ENCODE data around the gene FNBP1L.
A peak's percentile ranks its signal among the peaks of the same experiment; 100 is the strongest.

Gene FNBP1L

DNA sequence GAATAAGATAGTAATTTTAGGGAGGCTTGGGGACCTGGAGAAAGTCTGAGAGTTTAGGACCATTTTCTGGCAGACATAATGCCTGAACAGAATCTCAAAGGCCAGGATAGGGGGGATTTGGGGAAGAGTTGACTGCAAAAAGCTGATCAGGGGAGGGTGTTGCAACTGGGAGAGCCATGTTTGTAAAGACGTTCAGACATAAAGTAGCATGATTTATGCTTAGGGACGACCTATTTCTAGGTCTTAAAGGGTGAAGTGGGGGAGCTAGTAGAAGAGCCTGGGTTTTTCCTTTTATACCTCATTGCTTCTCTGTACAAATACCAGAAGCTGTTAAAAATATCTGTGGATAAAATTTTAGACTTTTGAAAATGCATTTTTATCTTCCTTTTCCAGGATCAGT, 51.2 kb downstream of the FNBP1L start:
- FAIRE-seq: no peak
- DNase-seq (ENCODE audit: insufficient read length): no peak
- no peak for TF ChIP-seq POLR2A (IDR thresholded peaks at IDR 0.05; ENCODE audit: low read depth, low read length)
- TF ChIP-seq TAF1 (IDR thresholded peaks at IDR 0.05; ENCODE audit: borderline replicate concordance, low read depth, low read length): no peak
- TF ChIP-seq POLR2AphosphoS5 (IDR thresholded peaks at IDR 0.05; ENCODE audit: low read depth, low read length): no peak

DNA sequence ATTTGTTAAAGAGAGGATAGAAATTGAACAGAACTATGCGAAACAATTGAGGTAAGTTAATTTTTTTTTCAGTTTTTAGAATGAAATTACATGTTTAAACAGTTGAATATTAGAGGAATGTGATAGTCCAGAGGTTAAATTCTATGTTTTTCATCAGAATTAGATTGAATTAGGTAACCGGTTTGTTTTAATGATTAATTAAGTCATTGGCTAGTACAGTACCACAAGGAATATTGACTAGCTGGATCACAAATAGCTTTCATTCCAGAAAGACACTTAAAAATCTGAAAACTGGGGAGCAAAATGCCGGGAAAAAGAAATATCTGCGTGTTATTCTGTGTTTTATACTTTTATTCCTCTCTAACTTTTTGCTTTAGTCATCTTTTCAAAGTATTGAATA, 51.6 kb downstream of the FNBP1L start:
- no peak for DNase-seq (ENCODE audit: insufficient read length)
- no peak for TF ChIP-seq TAF1 (IDR thresholded peaks at IDR 0.05; ENCODE audit: borderline replicate concordance, low read depth, low read length)
- no peak for TF ChIP-seq POLR2AphosphoS5 (IDR thresholded peaks at IDR 0.05; ENCODE audit: low read depth, low read length)
- TF ChIP-seq POLR2A (IDR thresholded peaks at IDR 0.05; ENCODE audit: low read depth, low read length): no peak
- FAIRE-seq: no peak

DNA sequence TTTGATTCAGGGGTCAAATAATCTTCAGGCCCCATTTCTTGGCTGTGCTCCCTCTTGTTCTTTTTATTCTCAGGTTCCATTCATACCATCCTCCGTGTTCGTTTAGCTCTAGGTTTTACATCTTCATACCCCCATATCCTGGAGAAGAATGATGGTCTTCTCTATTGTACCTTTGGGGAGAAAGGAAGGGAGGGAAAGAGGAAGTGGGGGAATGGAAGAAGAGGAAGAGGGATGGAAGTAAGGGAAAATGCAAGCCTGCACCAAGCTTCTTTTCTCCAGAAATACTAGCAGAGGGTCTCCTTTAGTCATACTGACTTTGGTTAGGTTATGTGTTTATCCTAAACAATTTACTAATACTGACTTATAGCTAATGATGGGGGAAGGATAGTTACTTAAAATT, 52.4 kb downstream of the FNBP1L start:
- no peak for FAIRE-seq
- TF ChIP-seq POLR2A (IDR thresholded peaks at IDR 0.05; ENCODE audit: low read depth, low read length): no peak
- TF ChIP-seq TAF1 (IDR thresholded peaks at IDR 0.05; ENCODE audit: borderline replicate concordance, low read depth, low read length): no peak
- TF ChIP-seq POLR2AphosphoS5 (IDR thresholded peaks at IDR 0.05; ENCODE audit: low read depth, low read length): no peak
- DNase-seq (ENCODE audit: insufficient read length): no peak

DNA sequence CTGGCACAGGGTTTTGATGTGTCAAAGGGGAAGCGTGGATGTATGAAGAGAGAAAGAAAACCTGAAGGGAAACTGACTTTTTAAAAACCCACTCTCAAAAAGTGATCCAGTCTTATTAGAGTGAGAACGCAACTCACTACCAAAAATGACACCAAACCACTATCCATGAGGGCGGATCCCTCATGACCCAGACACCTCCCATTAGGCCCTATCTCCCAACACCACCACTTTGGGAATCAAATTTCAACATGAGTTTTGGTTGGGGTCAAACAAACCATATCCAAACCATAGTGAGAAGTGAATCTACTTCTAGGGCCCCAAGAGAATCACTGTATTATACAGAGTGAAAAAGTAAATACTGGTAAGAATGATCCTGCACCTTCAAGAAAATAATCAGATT, 53.5 kb downstream of the FNBP1L start:
- FAIRE-seq (no peak), DNase-seq (ENCODE audit: insufficient read length) (no peak)
- TF ChIP-seq POLR2AphosphoS5 (IDR thresholded peaks at IDR 0.05; ENCODE audit: low read depth, low read length): no peak

- no peak for DNase-seq (ENCODE audit: insufficient read length)
- TF ChIP-seq POLR2AphosphoS5 (IDR thresholded peaks at IDR 0.05; ENCODE audit: low read depth, low read length) (no peak), POLR2A (IDR thresholded peaks at IDR 0.05; ENCODE audit: low read depth, low read length) (no peak), TAF1 (IDR thresholded peaks at IDR 0.05; ENCODE audit: borderline replicate concordance, low read depth, low read length) (no peak)
- no peak for FAIRE-seq
Measured at GRCh38 chr1:93501829-93502369, 54.0 kb downstream of the FNBP1L start.

DNA sequence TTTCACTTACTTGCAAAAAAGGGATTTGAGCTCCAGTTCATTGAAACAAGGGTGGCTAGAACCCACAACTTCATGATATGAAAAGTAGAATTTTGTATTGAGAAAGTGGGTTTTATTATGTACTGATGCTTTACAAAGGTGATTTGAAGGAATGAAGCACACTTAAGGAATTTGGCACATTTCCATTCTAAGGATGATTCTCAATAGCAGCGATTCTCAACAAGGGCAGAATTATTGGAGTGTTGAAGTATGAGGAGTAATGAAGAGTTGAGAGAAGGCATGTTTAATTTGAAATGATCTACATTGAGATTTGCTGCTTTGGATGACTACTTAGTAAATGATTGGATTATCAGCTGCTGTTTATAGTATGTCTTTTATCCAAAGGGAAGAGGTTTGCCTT, 54.7 kb downstream of the FNBP1L start:
- no peak for DNase-seq (ENCODE audit: insufficient read length)
- TF ChIP-seq POLR2AphosphoS5 (IDR thresholded peaks at IDR 0.05; ENCODE audit: low read depth, low read length): no peak
- TF ChIP-seq TAF1 (IDR thresholded peaks at IDR 0.05; ENCODE audit: borderline replicate concordance, low read depth, low read length): no peak
- no peak for TF ChIP-seq POLR2A (IDR thresholded peaks at IDR 0.05; ENCODE audit: low read depth, low read length)
- no peak for FAIRE-seq

GRCh38 chr1:93503163-93503562, 55.2 kb downstream of the FNBP1L start:
- TF ChIP-seq POLR2AphosphoS5 (IDR thresholded peaks at IDR 0.05; ENCODE audit: low read depth, low read length) (no peak), TAF1 (IDR thresholded peaks at IDR 0.05; ENCODE audit: borderline replicate concordance, low read depth, low read length) (no peak), POLR2A (IDR thresholded peaks at IDR 0.05; ENCODE audit: low read depth, low read length) (no peak)
- DNase-seq (ENCODE audit: insufficient read length) (no peak), FAIRE-seq (no peak)

DNA sequence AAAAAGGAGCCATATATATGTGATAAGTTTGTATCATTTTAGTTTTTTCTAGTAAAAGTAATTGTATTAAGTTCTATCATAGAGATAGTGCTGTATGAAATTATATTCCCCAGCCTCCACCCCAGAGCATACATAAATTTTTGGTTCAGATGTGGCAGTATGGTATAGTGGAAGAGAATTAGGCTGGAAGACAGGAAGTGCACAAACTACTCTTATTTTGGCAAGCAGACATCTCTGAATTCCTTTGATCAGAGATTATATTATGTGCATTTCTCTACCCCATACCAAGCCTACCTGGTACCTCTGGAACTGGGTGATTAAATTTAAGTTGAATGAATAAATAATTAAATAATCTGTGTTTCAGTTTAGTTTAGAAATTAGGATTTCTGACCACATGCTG, 55.9 kb downstream of the FNBP1L start:
- DNase-seq (ENCODE audit: insufficient read length) (no peak), FAIRE-seq (no peak)

DNA sequence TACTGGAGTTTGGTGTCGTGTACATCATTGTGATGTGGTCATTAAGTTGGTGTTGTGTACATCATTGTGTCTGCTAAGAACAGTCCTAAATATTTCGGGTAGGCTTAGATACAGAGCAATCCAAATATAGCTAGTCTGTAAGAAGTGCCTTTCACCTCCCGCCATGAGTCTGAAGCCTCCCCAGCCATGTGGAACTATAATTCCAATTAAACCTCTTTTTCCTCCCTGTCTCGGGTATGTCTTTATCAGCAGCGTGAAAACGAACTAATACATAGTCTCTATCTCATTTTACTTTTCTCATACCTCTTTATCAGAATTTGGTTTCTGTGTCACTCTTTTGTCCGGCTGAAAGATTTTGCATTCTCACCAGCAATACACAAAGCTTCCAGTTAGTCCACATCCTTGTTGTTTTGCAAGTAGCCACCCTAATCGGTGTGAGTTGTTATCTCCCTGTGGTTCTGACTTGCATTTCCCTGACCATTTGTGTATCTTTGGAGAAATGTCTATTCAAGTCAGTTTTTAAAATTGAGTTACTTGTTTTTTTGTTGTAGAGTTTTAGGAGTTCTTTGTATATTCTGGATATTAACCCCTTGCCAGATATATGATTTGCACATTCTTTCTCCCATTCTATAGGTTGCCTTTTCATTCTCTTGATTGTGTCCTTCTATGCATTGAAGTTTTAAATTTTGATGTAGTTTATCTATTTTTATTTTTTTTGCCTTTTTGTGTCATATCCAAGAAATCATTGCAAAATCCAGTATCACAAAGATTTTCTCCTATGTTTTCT, 56.5 kb downstream of the FNBP1L start:
- FAIRE-seq (peak; percentile 14), DNase-seq (ENCODE audit: insufficient read length) (no peak)
- no peak for TF ChIP-seq POLR2A (IDR thresholded peaks at IDR 0.05; ENCODE audit: low read depth, low read length)
- TF ChIP-seq POLR2AphosphoS5 (IDR thresholded peaks at IDR 0.05; ENCODE audit: low read depth, low read length): no peak
- TF ChIP-seq TAF1 (IDR thresholded peaks at IDR 0.05; ENCODE audit: borderline replicate concordance, low read depth, low read length): no peak

More for the DNA sequence above, 55.9 kb downstream of the FNBP1L start:
- TF ChIP-seq POLR2A (IDR thresholded peaks at IDR 0.05; ENCODE audit: low read depth, low read length) (no peak), POLR2AphosphoS5 (IDR thresholded peaks at IDR 0.05; ENCODE audit: low read depth, low read length) (no peak), TAF1 (IDR thresholded peaks at IDR 0.05; ENCODE audit: borderline replicate concordance, low read depth, low read length) (no peak)

DNA sequence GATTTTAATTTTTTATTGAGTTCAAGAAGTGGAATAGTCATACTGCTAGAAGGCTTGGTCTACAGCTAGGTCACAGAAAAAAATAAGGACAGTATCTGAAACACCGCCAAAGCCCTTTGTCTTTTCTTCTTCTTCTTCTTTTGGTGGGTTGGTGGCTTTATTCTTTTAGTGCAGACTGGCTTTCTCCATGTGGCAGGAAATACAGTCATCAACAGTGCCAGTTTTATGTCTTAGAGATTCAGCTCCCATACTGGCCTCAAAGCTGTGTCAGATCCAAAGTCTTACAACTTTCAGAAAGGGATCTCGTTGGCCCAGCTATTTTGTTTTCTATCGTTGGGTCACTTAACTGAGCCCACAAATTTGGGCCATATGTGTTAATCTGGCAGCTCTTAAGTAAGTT, 58.2 kb downstream of the FNBP1L start:
- TF ChIP-seq POLR2AphosphoS5 (IDR thresholded peaks at IDR 0.05; ENCODE audit: low read depth, low read length) (no peak), POLR2A (IDR thresholded peaks at IDR 0.05; ENCODE audit: low read depth, low read length) (no peak), TAF1 (IDR thresholded peaks at IDR 0.05; ENCODE audit: borderline replicate concordance, low read depth, low read length) (no peak)
- DNase-seq (ENCODE audit: insufficient read length) (no peak), FAIRE-seq (no peak)

GRCh38 chr1:93516164-93516563, 68.2 kb downstream of the FNBP1L start:
- DNase-seq (ENCODE audit: insufficient read length) (no peak), FAIRE-seq (no peak)
- TF ChIP-seq POLR2AphosphoS5 (IDR thresholded peaks at IDR 0.05; ENCODE audit: low read depth, low read length): no peak
- no peak for TF ChIP-seq POLR2A (IDR thresholded peaks at IDR 0.05; ENCODE audit: low read depth, low read length)
- no peak for TF ChIP-seq TAF1 (IDR thresholded peaks at IDR 0.05; ENCODE audit: borderline replicate concordance, low read depth, low read length)

DNA sequence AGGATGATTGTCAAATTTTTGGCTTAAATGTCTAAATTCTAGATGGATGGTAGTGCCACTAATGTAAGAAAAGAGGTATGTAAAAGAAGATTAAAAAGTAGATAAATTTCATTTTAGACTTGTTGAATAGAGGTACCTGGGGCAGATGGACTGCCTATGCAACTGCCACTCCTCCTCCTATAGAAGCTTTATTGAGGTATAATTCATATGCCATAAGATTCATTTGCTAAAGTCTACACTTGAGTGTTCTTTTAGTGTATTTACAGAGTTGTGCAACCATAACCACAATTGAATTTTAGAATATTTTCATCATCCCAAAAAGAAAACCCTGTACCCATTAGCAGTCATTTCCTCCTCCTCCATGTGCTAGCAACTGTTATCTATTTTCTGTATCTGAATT, 70.6 kb downstream of the FNBP1L start:
- DNase-seq (ENCODE audit: insufficient read length): no peak
- FAIRE-seq: no peak
- TF ChIP-seq POLR2A (IDR thresholded peaks at IDR 0.05; ENCODE audit: low read depth, low read length) (no peak), POLR2AphosphoS5 (IDR thresholded peaks at IDR 0.05; ENCODE audit: low read depth, low read length) (no peak)

Measured in GM12892 (cell line).